IPS-15b (cell line): ENCODE results near the gene PI16.

ENCODE experiments used
- H3K27me3 ChIP-seq: one replicate; pipeline ENCODE4 v1.6.1; 2013; ENCODE audit warnings: low read length; ENCODE audit not compliant: control insufficient read depth, insufficient read depth
- H3K36me3 ChIP-seq: one replicate; pipeline ENCODE4 v1.6.1; 2013; ENCODE audit warnings: low read length; ENCODE audit not compliant: control insufficient read depth, insufficient read depth
- H3K4me1 ChIP-seq: one replicate; pipeline ENCODE4 v1.6.1; 2013; ENCODE audit warnings: mild to moderate bottlenecking, low read length; ENCODE audit not compliant: control insufficient read depth, insufficient read depth
- H3K4me3 ChIP-seq: one replicate; pipeline ENCODE4 v1.5.1; 2013; ENCODE audit warnings: low read depth, low read length
- H3K9ac ChIP-seq: one replicate; pipeline ENCODE4 v1.6.1; 2013; ENCODE audit warnings: low read depth, mild to moderate bottlenecking, low read length
- H3K9me3 ChIP-seq: one replicate; pipeline ENCODE4 v1.6.1; 2013; ENCODE audit warnings: mild to moderate bottlenecking, low read length; ENCODE audit not compliant: control insufficient read depth, insufficient read depth

Gene PI16

GRCh38 chr6:36961441-36962435 lies 7.2 kb downstream of the PI16 start:
- no peaks in the 10 kb centered on the region for H3K9me3 ChIP-seq
- no peaks in the 10 kb centered on the region for H3K36me3 ChIP-seq
- no peaks in the 10 kb centered on the region for H3K27me3 ChIP-seq
- no peak overlapping the region for H3K4me3 ChIP-seq
- peaks cover 2% of the 10 kb centered on the region for H3K4me1 ChIP-seq
- no peak overlapping the region for H3K9ac ChIP-seq

- H3K4me3 ChIP-seq, result no peak overlapping the region
- peaks cover 2% of the 10 kb centered on the region for H3K4me1 ChIP-seq
- no peak overlapping the region for H3K9ac ChIP-seq
- H3K9me3 ChIP-seq, result no peaks in the 10 kb centered on the region
- no peaks in the 10 kb centered on the region for H3K27me3 ChIP-seq
- H3K36me3 ChIP-seq, result no peaks in the 10 kb centered on the region
Observed at GRCh38 chr6:36962874-36963273, 8.3 kb downstream of the PI16 start.

GRCh38 chr6:36963451-36964290 lies 9.1 kb downstream of the PI16 start:
- H3K9ac ChIP-seq, result no peak overlapping the region
- no peaks in the 10 kb centered on the region for H3K9me3 ChIP-seq
- no peaks in the 10 kb centered on the region for H3K27me3 ChIP-seq
- H3K4me3 ChIP-seq, result no peak overlapping the region
- H3K36me3 ChIP-seq, result peaks cover 7% of the 10 kb centered on the region
- peaks cover 2% of the 10 kb centered on the region for H3K4me1 ChIP-seq

- no peak overlapping the region for H3K9ac ChIP-seq
- no peak overlapping the region for H3K4me3 ChIP-seq
- H3K9me3 ChIP-seq, result no peaks in the 10 kb centered on the region
- peaks cover 2% of the 10 kb centered on the region for H3K4me1 ChIP-seq
- H3K36me3 ChIP-seq, result peaks cover 14% of the 10 kb centered on the region
- no peaks in the 10 kb centered on the region for H3K27me3 ChIP-seq
Observed at GRCh38 chr6:36964349-36964748, 9.8 kb downstream of the PI16 start.

DNA sequence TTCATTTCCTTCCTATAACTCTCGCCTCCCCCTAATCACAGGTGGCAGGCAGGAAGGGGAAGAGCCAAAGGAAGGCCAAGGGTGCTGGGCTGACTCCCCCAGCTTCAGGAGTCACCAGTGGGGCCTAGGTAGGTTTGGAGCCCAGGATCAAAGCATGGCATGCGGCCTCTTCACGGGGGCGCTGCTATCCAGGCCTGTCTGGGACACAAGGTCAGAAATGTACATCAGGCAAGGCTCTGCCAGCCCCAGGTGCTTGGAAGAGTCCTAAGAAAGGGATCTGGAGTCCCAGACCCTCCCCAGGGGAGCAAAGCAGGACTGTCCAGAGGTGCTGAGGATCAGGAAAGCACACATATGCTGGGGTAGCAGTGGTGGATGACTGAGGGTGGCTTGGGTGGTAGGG lies 10.4 kb downstream of the PI16 start:
- peaks cover 2% of the 10 kb centered on the region for H3K4me1 ChIP-seq
- no peaks in the 10 kb centered on the region for H3K9me3 ChIP-seq
- H3K9ac ChIP-seq, result no peak overlapping the region
- no peaks in the 10 kb centered on the region for H3K27me3 ChIP-seq
- peaks cover 18% of the 10 kb centered on the region for H3K36me3 ChIP-seq
- no peak overlapping the region for H3K4me3 ChIP-seq

DNA sequence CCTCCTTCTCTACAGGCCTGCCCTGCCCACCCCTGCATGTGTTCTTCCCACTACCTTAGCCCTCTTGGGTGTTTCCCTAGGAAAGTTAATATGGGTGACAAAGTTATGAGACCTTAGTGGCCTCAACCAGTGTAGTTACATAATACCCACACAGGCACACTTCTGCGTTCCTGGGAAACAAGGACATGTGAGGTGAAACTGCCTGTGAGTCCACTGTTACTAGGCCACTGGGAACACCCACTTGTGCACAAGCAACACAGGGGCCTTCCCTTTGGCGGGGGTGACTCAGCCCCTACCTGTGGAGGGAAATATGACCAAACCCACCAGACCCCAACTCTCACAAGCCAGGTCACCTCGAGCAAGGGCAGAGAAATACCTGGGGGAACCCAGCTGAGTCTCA lies 12.8 kb downstream of the PI16 start:
- no peak overlapping the region for H3K4me3 ChIP-seq
- H3K27me3 ChIP-seq, result no peaks in the 10 kb centered on the region
- no peaks in the 10 kb centered on the region for H3K9me3 ChIP-seq
- no peak overlapping the region for H3K9ac ChIP-seq
- peaks cover 42% of the 10 kb centered on the region for H3K36me3 ChIP-seq
- H3K4me1 ChIP-seq, result peaks cover 2% of the 10 kb centered on the region

DNA sequence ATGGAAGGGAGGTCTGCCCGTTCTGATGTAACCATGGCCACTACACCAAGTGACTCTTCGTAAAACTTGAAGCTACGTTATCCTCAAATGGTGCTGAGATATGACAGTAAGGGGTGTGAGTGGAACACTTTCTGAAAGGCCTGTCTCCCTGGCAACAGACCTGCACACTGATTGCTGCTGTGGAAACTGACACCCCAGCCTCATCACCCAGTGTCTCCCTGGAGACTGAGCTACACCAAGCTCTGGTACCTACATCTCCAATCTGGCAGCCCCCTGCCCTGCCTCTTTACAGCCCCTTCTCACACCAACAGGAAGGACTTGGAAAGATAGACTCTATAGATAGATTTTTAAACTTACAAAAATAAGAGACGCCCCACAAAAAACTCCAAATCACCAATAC lies 13.2 kb downstream of the PI16 start:
- Histone ChIP-seq H3K4me1 (peaks cover 2% of the 10 kb centered on the region), H3K27me3 (no peaks in the 10 kb centered on the region), H3K36me3 (peaks cover 45% of the 10 kb centered on the region), H3K9me3 (no peaks in the 10 kb centered on the region), H3K4me3 (no peak overlapping the region), H3K9ac (no peak overlapping the region)

GRCh38 chr6:36968266-36968977 lies 13.9 kb downstream of the PI16 start:
- H3K9me3 ChIP-seq, result no peaks in the 10 kb centered on the region
- H3K4me3 ChIP-seq, result no peak overlapping the region
- peaks cover 45% of the 10 kb centered on the region for H3K36me3 ChIP-seq
- H3K9ac ChIP-seq, result no peak overlapping the region
- no peaks in the 10 kb centered on the region for H3K4me1 ChIP-seq
- H3K27me3 ChIP-seq, result no peaks in the 10 kb centered on the region

DNA sequence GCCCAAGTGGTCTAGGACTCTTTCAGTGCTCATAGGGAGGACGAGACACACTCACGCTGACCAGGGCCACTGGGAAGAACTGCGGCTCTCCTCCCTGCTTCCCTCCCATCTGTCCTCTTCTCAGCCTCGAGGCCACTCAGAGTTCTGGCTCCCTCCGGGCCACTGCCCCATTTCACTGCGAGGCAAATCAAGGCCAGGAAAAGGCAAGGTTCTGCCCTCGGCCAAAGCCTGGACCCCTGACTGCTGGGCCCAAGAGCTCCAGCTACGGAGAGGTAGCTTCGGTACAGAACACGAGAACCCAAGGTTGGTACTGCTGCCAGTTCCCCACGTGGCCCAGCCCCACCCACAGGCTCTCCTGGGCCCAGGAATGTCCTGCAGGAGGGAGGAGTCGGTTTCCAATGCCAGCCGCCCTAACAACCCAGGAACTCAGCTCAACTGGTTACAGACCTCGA lies 14.7 kb downstream of the PI16 start:
- H3K4me3 ChIP-seq, result no peak overlapping the region
- H3K9me3 ChIP-seq, result no peaks in the 10 kb centered on the region
- peaks cover 48% of the 10 kb centered on the region for H3K36me3 ChIP-seq
- no peaks in the 10 kb centered on the region for H3K4me1 ChIP-seq
- no peak overlapping the region for H3K9ac ChIP-seq
- no peaks in the 10 kb centered on the region for H3K27me3 ChIP-seq

DNA sequence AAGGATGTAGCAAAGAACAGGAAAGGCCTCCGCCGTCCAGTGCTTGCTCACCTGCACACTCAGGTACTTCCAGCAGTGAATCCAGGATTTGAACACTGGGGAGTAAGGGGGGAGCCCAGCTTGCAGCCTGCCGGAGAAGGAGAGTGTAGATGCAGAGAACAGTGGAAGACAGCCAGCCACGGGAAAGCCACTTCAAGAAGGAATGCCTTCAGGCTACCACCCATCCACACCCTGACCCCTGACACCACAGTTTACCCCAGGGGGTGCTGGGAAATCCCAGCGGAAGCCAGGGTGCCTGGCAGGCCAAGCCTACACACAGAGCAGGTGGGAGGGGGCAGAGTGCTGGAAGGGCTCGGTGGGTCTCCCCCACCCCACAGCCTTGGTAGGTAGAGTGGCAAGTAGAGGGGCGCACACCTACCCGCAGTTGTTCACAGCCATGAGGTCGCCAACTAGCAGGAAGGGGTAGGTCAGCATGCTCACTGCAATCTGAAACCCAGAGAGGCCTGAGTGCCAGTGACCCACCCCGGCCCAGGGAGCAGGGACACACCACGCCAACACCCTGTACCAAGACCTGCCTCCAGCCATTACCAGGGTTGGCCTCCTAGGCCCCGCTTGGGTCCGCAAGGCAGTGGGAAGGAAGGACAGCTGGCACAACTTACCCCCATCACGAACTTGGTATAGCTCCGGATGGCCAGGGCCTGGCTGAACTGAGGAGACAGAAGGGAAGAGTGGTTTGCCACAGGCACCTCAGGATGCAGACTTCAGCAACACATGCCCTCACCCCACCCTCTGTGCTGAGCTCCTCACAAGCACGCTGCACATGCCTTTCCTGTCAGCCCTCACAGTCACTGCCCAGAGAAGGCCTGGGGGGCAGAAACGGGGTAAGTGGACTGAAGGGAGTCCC lies 15.7 kb downstream of the PI16 start:
- Histone ChIP-seq H3K27me3 (no peaks in the 10 kb centered on the region), H3K4me1 (no peaks in the 10 kb centered on the region), H3K36me3 (peaks cover 57% of the 10 kb centered on the region), H3K9ac (no peak overlapping the region), H3K9me3 (no peaks in the 10 kb centered on the region), H3K4me3 (no peak overlapping the region)
